K562 (cell line): Measurements from ENCODE around the gene CSMD2. TPM values are rescaled to one million over a fixed set of nuclear protein-coding genes. Genes with fewer than 3 reads are reported as not detected.

Experiments
- ATAC-seq: fragments of 200-7000 bp; cut with Tn5 transposase; 3 replicates; pipeline ENCODE4 v1.9.1; 2020; ENCODE audit warnings: moderate library complexity
- BruUV-seq: library from RNA; stranded (reverse); fragments of 400-500 nt; replicated peaks from 2 replicates; lab custom pipeline; 2021; lab: Mats Ljungman, UMichigan
- CTCF ChIA-PET: fragments of 300-600 bp; formaldehyde crosslinking; extraction: SDS; loops from one replicate; lab custom pipeline; 2021; ENCODE audit warnings: low intra/inter-chr PET ratio; lab: Yijun Ruan, JAX
- POLR2A ChIA-PET: fragments of 300-600, 350-650 bp; sonication (Branson Sonifier 250); formaldehyde crosslinking; extraction: SDS; loops from one replicate; lab custom pipeline; 2021; ENCODE audit warnings: antibody characterized with exemption, inconsistent platforms; lab: Yijun Ruan, JAX
- DNase-seq, 4 experiments: peaks; one replicate each; pipeline versions ENCODE4 v3.0.0 to v3.0.0-alpha.2; 2011 to 2018; ENCODE audit warnings: low spot score in 3 of 4, mixed read lengths in 3 of 4; ENCODE audit errors: extremely low read depth in 1 of 4
- FAIRE-seq: peaks from 2 replicates; lab custom pipeline; 2011; peaks lifted over from hg19 to GRCh38; lab: Jason Lieb, UNC
- H2AFZ ChIP-seq: 2 replicates; pipeline ENCODE4 v1.6.0; 2011; ENCODE audit warnings: low read depth, low read length, control low read depth, inconsistent platforms
- H3K27ac ChIP-seq: fragments of 200-600 bp; 3 replicates; pipeline ENCODE4 v1.8.0; 2011; ENCODE audit warnings: low read depth, mild to moderate bottlenecking, control low read depth, inconsistent platforms, low read length, moderate library complexity, mixed read lengths; ENCODE audit errors: extremely low read depth
- H3K27me3 ChIP-seq, 2 experiments: fragments of 300-600 bp in 1 of 2; 2 replicates in 1 of 2; 3 replicates in 1 of 2; pipeline versions ENCODE4 v1.6.0 to v1.8.0; 2011; ENCODE audit warnings: inconsistent platforms in 2 of 2, low read length in 2 of 2, mild to moderate bottlenecking in 1 of 2, mixed read lengths in 1 of 2, moderate library complexity in 1 of 2; ENCODE audit not compliant: control insufficient read depth in 2 of 2, insufficient read depth in 2 of 2
- H3K36me3 ChIP-seq: fragments of 300-600 bp; 3 replicates; pipeline ENCODE4 v1.8.0; 2011; ENCODE audit warnings: mild to moderate bottlenecking, low read length, inconsistent platforms; ENCODE audit not compliant: control insufficient read depth, insufficient read depth
- H3K4me1 ChIP-seq, 2 experiments: fragments of 200-600 bp in 1 of 2; replicated peaks in 1 of 2; 2 replicates in 1 of 2; 3 replicates in 1 of 2; pipeline versions ENCODE4 v1.5.1 to v1.8.0; 2011; ENCODE audit warnings: inconsistent platforms in 2 of 2, low read length in 2 of 2, mild to moderate bottlenecking in 1 of 2, mixed read lengths in 1 of 2, moderate library complexity in 1 of 2; ENCODE audit not compliant: control insufficient read depth in 2 of 2, insufficient read depth in 2 of 2
- H3K4me2 ChIP-seq: 2 replicates; pipeline ENCODE4 v1.6.1; 2011; ENCODE audit warnings: low read length, control low read depth, inconsistent platforms, mixed read lengths; ENCODE audit not compliant: insufficient read depth
- H3K4me3 ChIP-seq: fragments of 200-600 bp; sonication (generic), shearing (Covaris generic); 2 replicates; pipeline ENCODE4 v1.5.1; 2016; ENCODE audit warnings: control low read depth, inconsistent platforms
- H3K79me2 ChIP-seq: fragments of 200-600 bp; 3 replicates; pipeline ENCODE4 v1.8.0; 2011; ENCODE audit warnings: low read length, inconsistent platforms; ENCODE audit not compliant: control insufficient read depth, insufficient read depth
- H3K9ac ChIP-seq, 2 experiments: 2 replicates each; pipeline versions ENCODE4 v1.6.0 to v1.6.1; 2011; ENCODE audit warnings: low read depth in 2 of 2, low read length in 2 of 2, control low read depth in 1 of 2, inconsistent platforms in 1 of 2, mild to moderate bottlenecking in 1 of 2, mixed read lengths in 1 of 2; ENCODE audit not compliant: insufficient read depth in 1 of 2
- H3K9me1 ChIP-seq: one replicate; pipeline ENCODE4 v1.6.0; 2011; ENCODE audit warnings: inconsistent platforms, mild to moderate bottlenecking, low read length, moderate library complexity; ENCODE audit not compliant: control insufficient read depth, insufficient read depth
- H3K9me3 ChIP-seq: replicated peaks from 2 replicates; pipeline ENCODE4 v1.5.1; 2011; ENCODE audit warnings: low read depth, low read length, inconsistent platforms; ENCODE audit not compliant: control insufficient read depth, insufficient read depth
- H4K20me1 ChIP-seq: replicated peaks from 2 replicates; pipeline ENCODE4 v1.6.1; 2011; ENCODE audit warnings: low read length, inconsistent platforms, mixed read lengths; ENCODE audit not compliant: control insufficient read depth, insufficient read depth
- ATF4 ChIP-seq: fragments of 450-650 bp; formaldehyde crosslinking; IDR thresholded peaks from 2 replicates; pipeline ENCODE4 v1.4.0; 2022; ENCODE audit warnings: mild to moderate bottlenecking, moderate library complexity
- CBX2 ChIP-seq: fragments of 200-600 bp; sonication (generic); IDR thresholded peaks from one replicate; pipeline ENCODE4 v1.6.1; 2012; ENCODE audit warnings: mild to moderate bottlenecking, low read length, inconsistent platforms; ENCODE audit not compliant: insufficient read depth, poor library complexity, severe bottlenecking
- FIP1L1 ChIP-seq: fragments of 200-400 bp; formaldehyde crosslinking; IDR thresholded peaks from 2 replicates; pipeline ENCODE4 v1.6.1; 2018; ENCODE audit warnings: mild to moderate bottlenecking, low read depth, low read length; ENCODE audit not compliant: poor library complexity, severe bottlenecking
- FOXA3 ChIP-seq, 2 experiments: fragments of 450-650 bp in 1 of 2; sonication (generic) in 1 of 2; formaldehyde crosslinking; IDR thresholded peaks in 1 of 2; conservative IDR thresholded peaks in 1 of 2; 2 replicates each; pipeline versions ENCODE4 v1.4.0 to v1.8.0; 2020 to 2022; ENCODE audit warnings: mild to moderate bottlenecking in 2 of 2, missing genetic modification reagents in 1 of 2
- FOXP1 ChIP-seq: sonication (generic); formaldehyde crosslinking; IDR thresholded peaks from 2 replicates; pipeline ENCODE4 v1.8.0; 2022; ENCODE audit warnings: mild to moderate bottlenecking, missing genetic modification reagents
- GABPB1 ChIP-seq: sonication (generic); formaldehyde crosslinking; IDR thresholded peaks from 2 replicates; pipeline ENCODE4 v1.8.0; 2022; ENCODE audit warnings: mild to moderate bottlenecking, missing genetic modification reagents
- GATAD2A ChIP-seq: fragments of 450-650 bp; IDR thresholded peaks from 2 replicates; pipeline ENCODE4 v1.6.1; 2017
- MIER1 ChIP-seq: fragments of 450-650 bp; IDR thresholded peaks from 2 replicates; pipeline ENCODE4 v1.6.1; 2016; ENCODE audit warnings: antibody characterized with exemption, mild to moderate bottlenecking, low read depth
- NCOA6 ChIP-seq: fragments of 450-650 bp; IDR thresholded peaks from 2 replicates; pipeline ENCODE4 v1.6.1; 2017; ENCODE audit warnings: mild to moderate bottlenecking
- PTRF ChIP-seq: fragments of 450-650 bp; IDR thresholded peaks from 2 replicates; pipeline ENCODE4 v1.6.1; 2016; ENCODE audit warnings: mild to moderate bottlenecking, missing genetic modification characterization, missing compliant biosample characterization
- SMARCB1 ChIP-seq: IDR thresholded peaks from 2 replicates; pipeline ENCODE4 v1.6.1; 2011; ENCODE audit warnings: improper control_type of control experiment, low read depth; ENCODE audit not compliant: insufficient read length
- TGIF2 ChIP-seq: sonication (generic); formaldehyde crosslinking; IDR thresholded peaks from 2 replicates; pipeline ENCODE4 v1.8.1; 2022; ENCODE audit warnings: mild to moderate bottlenecking, missing genetic modification reagents, moderate library complexity
- ZBTB26 ChIP-seq: fragments of 450-650 bp; formaldehyde crosslinking; IDR thresholded peaks from 2 replicates; pipeline ENCODE4 v1.4.0; 2022; ENCODE audit warnings: missing genetic modification characterization
- ZC3H11A ChIP-seq: IDR thresholded peaks from 2 replicates; pipeline ENCODE4 v1.6.1; 2012; ENCODE audit warnings: low read depth, low read length, improper control_type of control experiment
- ZKSCAN8 ChIP-seq: fragments of 200-800 bp; sonication (Bioruptor generic); IDR thresholded peaks from 2 replicates; pipeline ENCODE4 v1.6.1; 2016; ENCODE audit warnings: missing genetic modification characterization, missing compliant biosample characterization
- ZNF175 ChIP-seq: fragments of 200-800 bp; sonication (Bioruptor generic); IDR thresholded peaks from 2 replicates; pipeline ENCODE4 v1.6.1; 2016; ENCODE audit warnings: low read depth, mild to moderate bottlenecking, missing genetic modification characterization, missing compliant biosample characterization
- ZNF354B ChIP-seq: fragments of 250-450 bp; sonication (Bioruptor Pico); IDR thresholded peaks from 2 replicates; pipeline ENCODE4 v1.4.0; 2020
- ZNF76 ChIP-seq: fragments of 250-450 bp; sonication (Bioruptor Pico); IDR thresholded peaks from 2 replicates; pipeline ENCODE4 v1.4.0; 2020; ENCODE audit warnings: mild to moderate bottlenecking, moderate library complexity, borderline replicate concordance
- WGBS: fragments of 100-300 bp; shearing (Covaris generic); methylation state at CpG from one replicate; pipeline ENCODE4 v1.1.6; 2016; ENCODE audit warnings: low coverage, mixed read lengths; ENCODE audit not compliant: insufficient coverage; ENCODE audit errors: missing lambda C conversion rate; 5-methylcytosine and 5-hydroxymethylcytosine counted together
- in situ Hi-C: fragments of 300-500 bp; cut with MboI; formaldehyde crosslinking; loops from 4 replicates; pipeline ENCODE4 v1.15.0; 2018; ENCODE audit warnings: inconsistent platforms, mixed read lengths
- intact Hi-C: fragments of 100-400 bp; cut with micrococcal nuclease; formaldehyde crosslinking; loops from 2 replicates; pipeline ENCODE4 v1.14.2; 2022
- polyA plus RNA-seq, 8 experiments: library from polyadenylated mRNA; depleted of rRNA in 4 of 8; stranded (reverse) in 5 of 8; unstranded in 3 of 8; fragments of >200 nt; fragmentation: Nextera tagmentation in 2 of 8; fragmentation: Illumina TruSeq in 1 of 8; extraction: Ambion mirVana in 2 of 8; extraction: Trizol in 1 of 8; gene quantifications; 2 replicates each; pipeline versions ENCODE4 v1.2.1 to v1.2.3, GENCODE V29; 2011 to 2014; ENCODE audit warnings: inconsistent platforms in 1 of 8, missing spikeins in 1 of 8
- total RNA-seq, 7 experiments: library from RNA; depleted of rRNA in 6 of 7; stranded (reverse); fragments of >200 nt in 6 of 7; fragmentation: Illumina TruSeq in 2 of 7; extraction: Trizol in 2 of 7; gene quantifications; 2 replicates each; pipeline versions ENCODE4 v1.2.1 to v1.2.3, GENCODE V29; 2011 to 2021; ENCODE audit warnings: low replicate concordance in 1 of 7

The CSMD2 gene
- total and polyA plus RNA-seq, 9 of the 15 experiments (the other 6 are each of a cell fraction or from before 2014, with no cell fraction given), result not detected

GRCh38 chr1:33860671-33861070 is 304.4 kb downstream of the CSMD2 start:
- Histone ChIP-seq H3K36me3 (no peaks in the 10 kb centered on the region), H3K4me3 (no peak overlapping the region), H4K20me1 (no peaks in the 10 kb centered on the region), H3K27ac (no peak overlapping the region), H3K4me2 (no peak overlapping the region), H3K79me2 (no peaks in the 10 kb centered on the region), H3K9me1 (no peaks in the 10 kb centered on the region), H3K4me1 (no peaks in the 10 kb centered on the region), H2AFZ (no peak overlapping the region), H3K9me3 (no peaks in the 10 kb centered on the region), H3K27me3 (0 out of 5 replicates have a peak, but pooled peaks cover 0 to 2% of the 10 kb centered on the region in 2 experiments), H3K9ac (no peak overlapping the region)
- CTCF ChIA-PET, result no interaction called here
- ATAC-seq, result no peak
- in situ Hi-C loops, result no loop called here
- no peak for TF ChIP-seq PTRF (tag)
- no peak for TF ChIP-seq ZNF354B (CRISPR knock-in tag)
- no peak for TF ChIP-seq TGIF2 (CRISPR knock-in tag)
- TF ChIP-seq NCOA6, result no peak
- no peak for TF ChIP-seq GABPB1
- TF ChIP-seq ZKSCAN8 (CRISPR knock-in tag), result no peak
- TF ChIP-seq FOXA3 (CRISPR knock-in tag; conservative IDR thresholded peaks at IDR 0.05 in 1 of 2, IDR thresholded peaks at IDR 0.05 in 1 of 2), result no peak
- TF ChIP-seq GATAD2A, result no peak
- TF ChIP-seq ZBTB26, result no peak
- no peak for TF ChIP-seq ATF4 (CRISPR knock-in tag)
- TF ChIP-seq ZC3H11A, result no peak
- TF ChIP-seq FOXP1 (CRISPR knock-in tag), result no peak
- TF ChIP-seq ZNF76, result no peak
- no peak for TF ChIP-seq CBX2
- no peak for TF ChIP-seq SMARCB1
- no peak for TF ChIP-seq ZNF175 (CRISPR knock-in tag)
- TF ChIP-seq FIP1L1, result no peak
- no peak for TF ChIP-seq MIER1
- no TSS peak for BruUV-seq
- DNase-seq, result no peak
- intact Hi-C loops, result no loop called here
- POLR2A ChIA-PET, result no interaction called here
- no peak for FAIRE-seq
- 4% methylated on average over 2 of the region's 2 CpGs for WGBS
